NCI-H524 (cell line): ENCODE results near the gene OSTM1.
"Not testable (repeated sequence)": the region's sequence is repeated elsewhere in the genome, so short reads cannot be mapped to it uniquely, and the experiment has no call there.

Experiments used
- DNase-seq, 2 experiments: peaks; one replicate each; lab custom pipeline; 2025; lab: John Stamatoyannopoulos, UW

OSTM1 gene

DNA sequence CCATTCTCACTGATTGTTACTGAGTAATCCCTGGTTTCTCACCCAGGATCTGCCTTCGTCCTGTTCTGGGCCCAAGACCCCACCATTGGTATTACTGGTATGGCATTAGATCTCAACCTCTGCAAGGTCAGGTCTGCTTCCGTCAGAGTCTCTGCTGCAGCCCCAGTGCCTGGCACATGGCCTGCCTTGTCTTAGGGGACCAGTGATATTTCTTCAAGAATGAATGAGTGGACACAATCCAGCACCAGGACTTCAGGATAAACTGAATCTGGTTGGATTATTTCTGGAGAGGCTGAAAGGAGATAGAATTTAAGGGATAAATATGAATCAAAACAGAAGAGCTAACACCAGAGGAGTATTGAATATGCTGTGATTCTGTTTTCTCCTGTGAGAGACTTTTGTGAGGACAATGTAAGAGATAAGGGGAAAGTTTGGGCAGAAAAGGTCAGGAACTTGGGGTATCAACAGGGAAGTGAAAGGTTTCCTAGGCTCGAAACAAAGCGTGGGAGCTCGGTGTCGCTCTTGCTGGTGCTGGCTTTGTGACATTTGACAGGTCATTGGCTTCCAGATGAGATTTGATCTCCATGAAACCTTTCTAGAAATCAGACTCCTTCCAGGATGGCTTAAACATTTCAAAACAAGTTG is 53.9 kb downstream of the OSTM1 start:
- no peak for DNase-seq

DNA sequence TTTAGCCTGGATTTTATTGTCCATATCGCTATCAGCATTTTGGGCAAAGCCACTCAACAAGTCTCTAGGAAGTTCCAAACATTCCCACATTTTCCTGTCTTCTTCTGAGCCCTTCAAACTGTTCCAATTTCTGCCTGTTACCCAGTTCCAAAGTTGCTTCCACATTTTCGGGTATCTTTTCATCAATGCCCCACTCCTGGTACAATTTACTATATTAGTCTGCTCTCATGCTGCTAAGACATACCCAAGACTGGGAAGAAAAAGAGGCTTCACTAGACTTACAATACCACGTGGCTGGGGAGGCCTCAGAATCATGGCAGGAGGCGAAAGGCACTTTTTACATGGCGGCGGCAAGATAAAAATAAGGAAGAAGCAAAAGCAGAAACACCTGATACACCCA is 58.3 kb downstream of the OSTM1 start:
- not testable (repeated sequence) for DNase-seq

DNA sequence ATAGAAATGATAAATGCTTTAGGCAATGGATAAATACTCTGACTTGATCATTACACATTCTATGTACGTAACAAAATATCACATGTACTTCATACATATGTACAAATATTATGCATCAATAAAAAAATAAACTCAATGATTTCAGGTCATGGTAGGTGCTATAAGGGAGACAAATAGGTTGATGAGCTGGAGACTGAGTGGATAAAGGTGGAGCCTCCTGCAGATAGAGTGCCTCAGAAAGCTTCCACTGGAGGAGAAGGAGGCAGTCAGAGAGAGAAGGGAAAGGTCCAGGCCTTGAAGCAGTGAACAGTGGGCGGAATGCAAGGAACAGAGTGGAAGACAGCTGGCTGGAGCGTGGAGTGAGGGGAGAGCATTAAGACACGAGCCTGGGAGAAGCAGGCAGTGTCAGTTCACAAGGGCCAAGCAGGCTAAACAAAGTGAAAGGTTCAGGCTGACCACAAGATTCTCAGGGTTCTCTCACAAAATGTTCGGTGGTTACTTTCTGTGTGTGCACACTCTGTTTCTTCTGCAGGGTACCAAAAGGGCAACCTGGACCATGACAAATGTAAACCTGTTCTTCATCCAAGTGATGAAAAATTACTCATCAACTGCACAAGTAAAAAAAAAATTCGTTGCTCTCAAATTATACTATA is 60.6 kb downstream of the OSTM1 start:
- no peak for DNase-seq

DNA sequence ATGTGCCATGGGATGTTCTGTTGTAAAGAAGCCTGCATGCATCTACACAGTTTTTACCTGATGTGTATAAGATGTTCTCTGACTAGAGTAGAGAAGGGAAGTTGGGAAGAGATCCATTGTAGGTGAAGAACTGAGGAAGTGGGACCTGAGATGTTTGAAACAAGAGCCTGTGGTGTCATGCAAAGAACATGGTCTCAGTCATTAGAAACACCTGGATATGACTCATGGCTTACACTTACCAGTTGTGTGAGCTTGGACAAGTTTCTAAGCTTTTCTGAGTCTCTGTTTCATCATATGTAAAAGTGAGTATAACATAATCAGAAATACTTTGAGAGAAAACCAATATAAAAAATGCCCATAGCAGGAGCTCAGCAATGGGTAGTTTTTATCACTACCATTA is 64.6 kb downstream of the OSTM1 start:
- DNase-seq = no peak

DNA sequence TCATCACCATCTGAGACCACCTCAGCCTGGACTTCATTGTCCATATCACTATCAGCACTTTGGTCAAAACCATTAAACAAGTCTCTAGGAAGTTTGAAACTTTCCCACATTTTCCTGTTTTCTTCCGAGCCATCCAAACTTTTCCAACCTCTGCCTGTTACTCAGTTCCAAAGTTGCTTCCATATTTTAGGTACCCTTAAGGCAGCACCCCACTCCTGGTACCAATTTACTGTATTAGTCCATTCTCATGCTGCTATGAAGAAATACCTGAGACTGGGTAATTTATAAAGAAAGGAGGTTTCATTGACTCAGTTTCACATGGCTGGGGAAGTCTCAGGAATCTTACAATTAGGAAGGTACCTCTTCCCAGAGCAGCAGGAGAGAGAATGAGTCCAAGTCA is 65.3 kb downstream of the OSTM1 start:
- not testable (repeated sequence) for DNase-seq

DNA sequence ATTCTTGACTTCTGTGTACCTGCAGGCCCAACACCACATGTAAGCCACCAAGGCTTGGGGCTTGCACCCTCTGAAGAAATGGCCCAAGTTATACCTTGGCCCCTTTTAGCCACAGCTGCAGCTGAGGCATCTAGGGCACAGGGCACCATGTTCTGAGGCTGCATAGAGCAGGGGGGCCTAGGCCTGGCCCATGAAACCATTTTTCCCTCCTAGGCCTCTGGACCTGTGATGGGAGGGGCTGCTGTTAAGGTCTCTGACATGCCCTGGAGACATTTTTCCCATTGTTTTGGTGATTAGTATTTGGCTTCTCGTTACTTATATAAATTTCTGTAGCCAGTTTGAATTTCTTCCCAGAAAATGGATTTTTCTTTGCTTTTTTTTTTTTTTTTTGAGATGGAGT is 66.2 kb downstream of the OSTM1 start:
- DNase-seq = no peak

DNA sequence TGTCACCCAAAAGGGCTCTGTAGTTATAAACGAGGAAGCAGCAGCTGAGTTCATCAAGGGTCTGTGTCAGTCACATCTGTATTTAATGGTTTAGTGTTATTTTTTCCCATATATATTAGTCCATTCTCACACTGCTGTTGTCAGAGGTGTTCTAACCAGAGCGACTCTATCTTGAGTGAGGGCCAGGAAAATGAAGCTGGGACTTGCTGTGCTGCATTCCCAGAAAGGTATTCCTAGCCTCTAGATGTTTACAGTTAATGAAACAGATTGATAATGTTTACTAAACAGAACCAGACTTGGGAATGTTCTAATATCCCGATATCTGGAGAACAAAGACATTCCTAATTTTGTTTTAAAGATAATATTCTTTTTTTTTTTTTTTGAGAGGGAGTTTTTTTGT is 68.6 kb downstream of the OSTM1 start:
- DNase-seq = no peak

DNA sequence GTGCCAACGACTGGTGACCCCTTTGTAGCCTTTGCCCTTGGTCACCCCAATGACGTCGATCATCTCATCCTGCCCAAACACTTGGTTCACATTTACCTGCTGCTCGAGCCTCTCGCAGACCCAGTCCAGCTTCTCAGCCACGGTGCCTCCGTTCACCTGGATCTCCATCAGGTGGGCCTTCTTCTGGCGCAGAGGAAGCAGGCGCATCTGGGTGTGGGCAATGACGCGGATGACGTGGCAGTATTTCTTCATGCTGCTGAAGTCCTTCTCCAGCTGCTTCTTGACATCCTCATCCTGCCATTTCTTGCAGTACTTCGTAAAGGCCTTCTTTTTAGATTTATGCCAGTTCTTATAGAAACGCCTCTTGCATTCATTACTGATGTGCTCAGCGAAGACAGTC is 69.7 kb downstream of the OSTM1 start:
- DNase-seq = no peak

DNA sequence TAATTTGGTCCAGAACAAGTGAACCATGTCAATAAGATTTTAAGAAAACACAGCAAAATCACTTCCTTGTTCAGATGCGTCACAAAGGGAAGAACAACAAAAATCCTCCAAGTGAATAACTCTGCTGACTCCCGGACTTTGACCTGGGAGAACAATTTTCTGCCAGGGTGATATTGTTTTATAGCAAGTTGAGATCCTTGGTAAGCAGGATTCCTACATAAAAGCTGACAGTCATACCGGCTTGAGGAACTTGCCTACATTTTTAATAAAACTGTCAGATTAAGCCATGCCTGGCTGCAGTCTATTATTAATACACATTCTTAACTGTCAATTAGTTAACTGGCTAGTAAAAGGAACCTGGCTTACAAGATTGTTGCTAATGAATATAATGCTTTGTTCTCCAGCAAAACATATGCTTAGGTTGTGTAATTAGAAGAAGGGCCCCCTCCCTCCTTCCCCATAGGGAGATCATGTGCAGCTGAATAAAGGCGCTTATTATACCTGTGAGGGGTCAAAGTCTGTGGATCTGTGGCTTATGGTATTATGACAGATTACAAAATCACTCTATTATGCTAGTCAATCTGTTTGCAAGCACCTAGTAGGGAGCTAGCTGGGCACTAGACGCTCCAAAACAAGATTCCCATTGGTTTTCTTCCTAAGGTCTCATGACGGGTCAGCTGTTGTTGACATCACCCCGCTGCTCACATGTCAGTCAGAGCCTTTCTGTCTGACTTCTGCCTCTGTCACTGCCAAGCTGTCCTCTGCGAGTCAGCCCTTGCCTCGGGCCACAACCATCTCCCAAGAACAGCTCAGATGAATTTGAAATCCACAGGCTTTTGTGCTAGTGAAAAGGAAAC is 71.9 kb downstream of the OSTM1 start:
- DNase-seq = peak; percentile 68 to 91

DNA sequence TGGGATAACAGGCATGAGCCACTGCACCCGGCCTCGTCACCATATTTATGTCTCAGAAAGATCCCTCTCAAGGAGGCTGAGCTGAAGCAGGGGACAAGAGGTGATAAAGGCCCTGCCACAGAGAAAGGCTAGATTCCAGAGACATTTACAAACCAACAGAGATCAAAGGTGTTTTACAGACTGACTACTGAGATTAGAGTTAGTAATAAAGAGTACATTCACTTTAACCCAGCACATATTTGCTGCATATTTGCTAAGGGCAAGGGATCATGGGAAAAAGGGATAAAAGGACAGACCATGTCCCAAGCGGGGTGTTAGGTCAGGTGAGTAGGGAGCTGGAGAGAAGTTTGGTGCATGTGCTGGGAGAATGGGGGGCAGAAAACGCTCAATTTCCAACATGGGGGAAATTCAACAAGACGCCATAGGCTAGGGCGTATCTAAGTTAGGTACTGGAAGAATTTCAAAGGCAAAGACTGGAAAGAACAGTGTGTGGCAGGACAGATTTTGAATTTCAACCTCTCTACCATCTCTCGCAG is 72.8 kb downstream of the OSTM1 start:
- DNase-seq = no peak

DNA sequence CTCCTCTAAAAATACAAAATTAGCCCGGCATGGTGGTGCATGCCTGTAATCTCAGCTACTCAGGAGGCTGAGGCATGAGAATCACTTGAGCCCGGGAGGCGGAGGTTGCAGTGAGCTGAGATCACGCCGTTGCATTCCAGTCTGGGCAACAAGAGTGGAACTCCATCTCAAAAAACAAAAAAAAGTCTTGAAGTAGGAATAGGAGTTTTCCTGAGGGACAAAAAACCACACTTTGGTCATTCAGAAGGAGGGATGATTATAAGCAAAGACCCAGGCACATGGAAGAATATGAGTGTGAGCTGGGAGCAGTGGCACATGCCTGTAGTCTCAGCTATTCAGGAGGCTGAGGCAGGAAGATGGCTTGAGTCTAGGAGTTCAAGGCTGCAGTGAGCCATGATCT is 74.3 kb downstream of the OSTM1 start:
- DNase-seq = not testable (repeated sequence)

DNA sequence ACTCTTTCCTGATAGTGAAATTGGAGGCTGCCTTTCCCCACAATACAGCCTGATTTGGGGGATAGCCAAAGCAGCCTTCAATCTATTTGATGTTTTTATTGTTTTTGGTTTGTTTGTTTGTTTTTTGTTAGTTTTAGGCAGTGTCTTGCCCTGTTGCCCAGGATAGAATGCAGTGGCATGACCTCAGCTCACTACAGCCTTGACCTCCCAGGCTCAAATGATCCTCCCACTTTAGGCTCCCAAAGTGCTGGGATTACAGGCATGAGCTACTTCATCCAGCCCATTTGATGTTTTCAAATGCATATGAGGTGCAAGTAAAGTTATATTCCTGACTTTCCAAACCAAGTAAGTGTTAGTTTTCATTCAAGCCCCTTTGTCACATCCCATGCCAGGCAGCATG is 75.2 kb downstream of the OSTM1 start:
- DNase-seq = no peak

DNA sequence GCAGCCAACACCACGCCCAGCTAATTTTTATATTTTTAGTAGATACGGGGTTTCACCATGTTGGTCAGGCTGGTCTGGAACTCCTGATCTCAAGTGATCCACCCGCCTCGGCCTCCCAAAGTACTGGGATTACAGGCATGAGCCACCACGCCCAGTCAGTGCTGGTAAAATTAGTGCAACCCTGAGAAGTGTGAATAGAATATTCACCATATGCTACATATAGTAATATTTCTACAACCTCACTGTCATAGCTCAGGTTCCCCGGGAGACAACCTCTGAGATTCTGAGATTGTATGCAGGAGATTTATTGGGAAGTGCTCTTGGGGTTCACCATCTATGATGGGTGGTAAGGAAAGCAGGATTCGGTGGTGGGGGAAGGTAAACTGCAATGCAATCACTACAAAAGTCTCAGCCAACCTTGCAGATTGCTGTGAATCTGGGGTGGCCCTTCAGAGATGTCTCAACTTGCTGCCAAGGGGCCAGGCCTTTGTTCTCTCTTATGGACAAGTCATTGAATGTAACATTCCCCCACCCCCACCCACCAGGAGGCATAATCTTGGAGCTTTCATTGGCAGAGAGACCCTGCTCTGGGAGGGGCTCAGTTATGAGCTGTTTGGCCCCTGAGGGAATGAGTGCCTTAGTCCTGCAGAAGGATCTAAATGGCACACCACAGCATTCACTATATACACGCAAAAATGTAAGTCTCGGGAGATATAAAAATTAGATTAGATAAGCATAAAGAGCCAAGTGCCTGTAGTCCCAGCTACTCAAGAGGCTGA is 82.6 kb downstream of the OSTM1 start:
- no peak for DNase-seq
